CD4-positive, alpha-beta T cell treated with Interleukin-2 at 100 ng/mL for 4 hours (primary cell): Measurements from ENCODE around the gene ACD.

Source experiments
- DNase-seq: peaks from one replicate; pipeline ENCODE4 v3.0.0-alpha.2; 2020; ENCODE audit warnings: low spot score

Gene ACD

DNA sequence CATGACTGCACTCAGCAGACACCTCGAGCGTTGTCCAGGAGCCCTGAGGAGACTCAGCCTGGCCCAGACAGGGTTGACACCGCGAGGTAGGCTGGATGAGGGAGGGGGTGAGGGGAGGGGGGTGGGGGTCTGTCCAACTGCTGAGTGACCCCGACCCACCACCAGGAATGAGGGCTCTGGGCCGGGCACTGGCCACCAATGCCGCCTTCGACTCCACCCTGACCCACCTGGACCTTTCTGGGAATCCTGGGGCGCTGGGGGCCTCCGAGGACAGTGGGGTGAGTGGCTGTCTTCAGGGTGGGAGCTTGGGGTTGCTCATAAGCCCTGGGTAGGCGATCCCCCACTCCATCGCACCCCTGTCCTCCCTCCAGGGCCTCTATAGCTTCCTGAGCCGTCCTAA, 12.4 kb downstream of the ACD start:
- no peak for DNase-seq

DNA sequence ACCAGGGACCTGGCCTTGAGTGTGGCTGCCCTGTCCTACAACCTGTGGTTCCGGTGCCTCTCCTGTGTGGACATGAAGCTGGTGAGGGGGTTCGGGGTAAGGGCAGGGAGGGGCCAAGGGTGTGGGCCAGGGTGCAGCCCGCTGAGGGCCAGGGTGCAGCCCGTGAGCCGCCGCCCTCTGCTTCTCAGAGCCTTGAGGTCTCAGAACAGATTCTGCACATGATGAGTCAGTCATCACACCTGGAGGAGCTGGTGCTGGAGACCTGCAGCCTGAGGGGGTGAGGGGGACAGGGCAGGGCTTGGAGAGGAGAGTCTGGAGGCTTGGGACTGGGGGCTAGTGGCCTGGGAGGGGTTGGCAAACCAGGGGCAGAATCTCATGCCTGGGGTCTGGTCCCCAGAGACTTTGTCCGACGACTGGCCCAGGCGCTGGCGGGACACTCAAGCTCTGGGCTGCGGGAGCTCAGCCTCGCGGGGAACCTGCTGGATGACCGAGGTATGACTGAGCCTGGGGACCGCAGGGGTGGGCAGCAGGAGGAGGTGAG, 12.9 kb downstream of the ACD start:
- no peak for DNase-seq

DNA sequence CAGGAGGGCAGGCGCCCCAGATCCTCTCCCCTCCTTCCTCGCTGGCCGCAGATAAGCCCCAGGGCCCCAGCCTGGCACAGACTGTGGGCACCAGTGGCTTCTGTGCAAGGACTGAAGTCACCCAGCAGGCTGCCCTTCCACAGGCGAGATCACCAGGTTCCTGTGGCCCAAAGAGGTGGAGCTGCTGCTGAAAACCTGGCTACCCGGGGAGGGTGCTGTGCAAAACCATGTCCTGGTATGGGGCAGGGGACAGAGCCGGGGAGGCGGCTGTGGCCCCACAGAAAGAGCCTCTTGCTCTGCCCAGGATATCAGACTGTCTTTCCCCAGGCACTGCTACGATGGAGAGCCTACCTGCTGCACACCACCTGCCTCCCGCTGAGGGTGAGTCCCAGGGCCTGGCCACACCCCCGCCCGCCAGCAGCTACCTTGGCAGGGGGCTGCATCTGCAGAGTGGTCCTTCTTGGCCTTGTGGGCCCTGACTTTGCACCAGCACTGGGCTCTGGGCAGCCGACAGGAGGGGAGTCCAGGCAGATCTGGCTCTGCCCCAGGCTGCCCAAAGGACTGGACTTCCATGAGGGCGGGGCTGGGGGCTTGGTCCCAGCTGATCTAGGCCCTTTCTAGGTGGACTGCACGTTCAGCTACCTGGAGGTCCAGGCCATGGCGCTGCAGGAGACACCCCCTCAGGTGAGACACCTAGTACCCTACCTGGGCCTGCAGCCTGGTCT, 14.5 kb downstream of the ACD start:
- DNase-seq: peak; percentile 12

DNA sequence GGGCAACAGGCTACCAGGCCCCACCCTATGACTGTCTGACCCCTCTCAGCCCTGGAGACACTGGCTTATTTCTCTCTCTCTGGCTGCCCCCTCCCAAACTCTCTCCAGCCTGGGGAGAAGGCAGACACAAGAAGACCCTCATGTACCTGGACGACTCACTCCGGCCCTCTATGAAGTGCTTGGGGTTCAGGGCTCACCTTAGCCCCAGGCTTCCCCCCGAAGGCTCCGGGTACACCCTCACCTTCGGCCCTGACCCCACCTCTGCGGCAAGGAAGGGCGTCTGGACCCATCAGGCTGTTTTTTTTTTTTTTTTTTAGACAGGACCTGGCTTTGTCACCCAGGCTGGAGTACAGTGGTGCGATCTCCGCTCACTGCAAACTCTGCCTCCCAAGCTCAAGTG, 16.0 kb downstream of the ACD start:
- no peak for DNase-seq

DNA sequence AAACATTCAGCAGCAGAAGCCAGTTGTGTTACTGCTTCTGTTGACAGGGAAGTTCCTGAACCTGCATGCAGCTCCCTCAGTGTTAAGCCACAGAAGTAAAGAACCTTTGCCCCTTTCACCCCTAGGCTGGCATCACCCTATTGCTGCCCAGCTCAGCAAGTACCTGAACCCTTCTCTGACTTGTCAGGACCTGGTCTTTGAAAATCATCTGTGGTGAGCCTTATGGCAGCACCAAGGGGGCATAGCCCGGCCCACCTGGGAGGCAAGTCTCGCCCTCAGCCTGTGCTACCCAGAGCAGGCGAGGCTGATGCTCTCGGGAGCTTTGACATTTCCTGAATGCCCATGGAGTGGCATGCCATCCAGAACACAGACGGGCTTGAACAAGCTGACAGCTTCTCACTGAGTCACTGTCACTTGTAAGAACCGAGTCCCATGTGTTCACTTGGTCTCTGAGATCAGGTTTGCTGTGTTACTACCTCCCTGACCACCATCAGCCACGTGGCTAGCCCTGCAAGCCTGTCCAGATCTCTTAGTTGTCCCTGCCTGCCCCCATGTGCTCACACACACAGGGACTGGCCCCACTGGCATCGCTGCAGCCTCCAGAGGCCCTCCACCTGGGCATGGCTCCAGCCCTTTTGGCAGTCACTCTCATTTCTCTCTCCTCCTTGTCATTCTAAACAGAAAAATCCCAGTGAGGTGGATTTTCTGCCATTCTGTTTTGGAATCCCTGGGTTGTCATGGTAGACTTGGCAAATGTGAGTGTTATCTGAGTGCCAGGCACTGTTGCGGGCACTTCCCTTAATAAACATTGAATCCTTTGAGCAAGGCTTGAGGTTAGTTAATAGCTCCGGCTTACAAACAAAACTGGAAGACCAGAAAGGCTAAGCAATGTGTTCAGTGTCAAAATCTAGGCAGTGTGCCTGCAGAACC, 18.0 kb downstream of the ACD start:
- DNase-seq: no peak

DNA sequence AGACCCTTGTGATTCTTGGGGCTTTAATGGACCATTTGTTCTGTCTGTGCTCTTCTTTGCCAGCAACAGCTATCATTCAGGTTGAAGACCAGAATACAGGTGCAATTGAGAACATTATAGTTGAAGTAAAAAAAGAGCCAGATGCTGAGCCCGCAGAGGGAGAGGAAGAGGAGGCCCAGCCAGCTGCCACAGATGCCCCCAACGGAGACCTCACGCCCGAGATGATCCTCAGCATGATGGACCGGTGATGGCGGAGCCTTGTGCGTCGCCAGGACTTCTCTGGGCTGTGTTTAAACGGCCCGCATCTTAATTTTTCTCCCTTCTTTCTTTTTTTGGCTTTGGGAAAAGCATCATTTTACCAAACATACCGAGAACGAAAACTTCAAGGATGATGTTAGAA, 22.4 kb downstream of the ACD start:
- DNase-seq: no peak

DNA sequence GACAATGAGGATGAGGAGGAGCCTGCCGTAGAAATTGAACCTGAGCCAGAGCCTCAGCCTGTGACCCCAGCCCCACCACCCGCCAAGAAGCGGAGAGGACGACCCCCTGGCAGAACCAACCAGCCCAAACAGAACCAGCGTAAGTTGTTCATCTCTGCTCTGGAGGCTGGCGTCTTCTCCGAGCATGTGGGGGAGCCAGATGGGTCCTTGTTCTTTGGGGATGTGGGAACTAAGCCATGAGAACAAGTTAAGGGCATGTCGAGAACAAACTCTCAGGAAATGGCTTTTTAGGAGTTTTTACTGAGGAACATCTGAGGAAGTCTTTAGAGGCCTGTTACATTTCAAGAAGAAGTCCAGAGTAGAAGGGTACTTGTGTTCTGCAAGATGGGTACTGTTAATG, 23.3 kb downstream of the ACD start:
- DNase-seq: no peak

DNA sequence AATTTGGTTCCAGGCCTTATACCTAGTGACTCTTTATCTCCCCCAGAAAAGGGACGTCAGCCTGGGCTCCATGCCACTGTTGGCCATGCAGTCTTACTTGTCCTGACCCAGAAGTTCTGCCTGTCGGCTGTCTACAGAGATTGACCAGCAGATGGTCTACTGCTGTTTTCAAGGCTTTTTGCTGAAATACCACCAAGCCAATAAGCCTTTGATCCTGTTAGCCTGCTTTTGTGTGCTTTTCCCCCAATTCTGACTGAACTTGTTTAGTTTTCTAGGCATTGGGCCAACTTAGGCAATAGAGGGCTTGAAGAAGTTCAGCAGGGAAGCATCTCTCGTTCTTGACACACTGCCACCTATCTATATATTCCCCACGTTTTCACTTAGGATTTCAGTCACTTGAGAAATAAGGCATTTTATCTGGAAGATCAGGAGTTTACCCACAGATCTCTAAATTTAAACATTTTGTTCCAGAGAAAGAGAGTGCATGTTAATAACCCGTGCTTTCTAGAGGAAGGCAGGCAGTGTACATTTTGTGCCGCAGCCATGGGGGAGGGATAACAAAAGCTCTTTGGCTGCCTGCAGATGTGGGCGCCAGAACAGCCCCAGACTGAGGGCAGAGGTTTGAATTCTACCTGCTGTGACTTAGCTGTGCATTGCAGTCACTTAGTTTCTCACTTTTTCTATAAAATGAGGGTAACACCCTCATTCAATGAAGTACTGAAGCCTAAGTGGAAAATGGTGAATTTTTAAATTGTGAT, 27.5 kb downstream of the ACD start:
- DNase-seq: no peak

DNA sequence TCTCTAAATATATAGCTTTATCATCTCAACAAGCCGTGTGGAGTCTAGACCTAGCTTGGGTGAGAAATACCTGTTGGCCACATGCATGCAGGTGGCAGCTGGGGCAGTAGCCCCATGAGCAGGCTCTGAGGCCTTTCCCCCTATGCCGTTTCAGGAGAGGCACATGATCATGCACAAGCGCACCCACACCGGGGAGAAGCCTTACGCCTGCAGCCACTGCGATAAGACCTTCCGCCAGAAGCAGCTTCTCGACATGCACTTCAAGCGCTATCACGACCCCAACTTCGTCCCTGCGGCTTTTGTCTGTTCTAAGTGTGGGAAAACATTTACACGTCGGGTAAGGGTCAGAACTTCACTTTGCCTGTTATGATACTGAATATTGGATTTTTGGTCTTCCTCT, 31.8 kb downstream of the ACD start:
- DNase-seq: no peak

DNA sequence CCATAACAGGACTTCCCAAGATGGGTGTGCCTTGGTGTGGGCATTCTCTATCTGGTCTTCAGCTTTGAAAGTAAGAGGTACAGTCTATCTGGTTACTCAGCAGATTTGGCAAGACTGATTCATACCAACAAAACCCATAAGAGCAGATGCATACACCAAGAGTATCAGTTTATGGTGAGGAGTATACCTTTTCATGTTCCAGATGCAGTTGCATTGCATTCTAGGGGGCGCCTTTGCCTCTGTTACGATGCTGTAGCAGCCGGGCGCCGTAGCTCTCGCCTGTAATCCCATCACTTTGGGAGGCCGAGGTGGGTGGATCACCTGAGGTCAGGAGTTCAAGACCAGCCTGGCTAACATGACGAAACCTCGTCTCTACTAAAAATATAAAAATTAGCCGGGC, 46.3 kb downstream of the ACD start:
- DNase-seq: no peak

DNA sequence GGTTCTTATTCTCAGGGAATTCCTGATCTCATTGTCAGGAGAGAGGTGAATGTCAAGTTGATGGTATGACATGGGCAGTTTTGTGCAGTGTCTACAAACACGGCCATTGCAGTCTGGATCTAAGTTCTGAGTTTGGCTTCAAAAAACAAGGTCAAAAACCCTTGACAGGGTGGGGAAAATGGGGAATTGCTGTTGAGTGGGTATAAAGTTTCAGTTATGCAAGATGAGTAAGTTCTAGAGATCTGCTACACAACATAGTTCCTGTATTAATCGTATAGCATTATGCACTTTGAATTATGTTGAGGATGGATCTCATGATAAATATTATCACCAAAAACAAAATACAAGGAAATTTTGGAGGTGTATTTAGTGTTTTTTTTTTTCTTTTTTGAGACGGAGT, 51.7 kb downstream of the ACD start:
- no peak for DNase-seq
